NCI-H460 (cell line): ENCODE data around the gene PADI6. TPM values are rescaled to one million over a fixed set of nuclear protein-coding genes. Genes with fewer than 3 reads are reported as not detected.
A peak's percentile ranks its signal among the peaks of the same experiment; 100 is the strongest.
"Not testable (repeated sequence)": the region's sequence is repeated elsewhere in the genome, so short reads cannot be mapped to it uniquely, and the experiment has no call there.

Experiments
- DNase-seq: peaks from one replicate; pipeline ENCODE4 v3.0.0-alpha.2; 2016; ENCODE audit warnings: low read depth; ENCODE audit errors: extremely low read depth
- polyA plus RNA-seq: library from polyadenylated mRNA; depleted of rRNA; stranded (reverse); fragments of >200 nt; gene quantifications from 2 replicates; pipeline ENCODE4 v1.2.3, GENCODE V29; 2014; cell fraction: nucleus; rRNA removed
- total RNA-seq: library from RNA; depleted of rRNA; stranded (reverse); fragments of >200 nt; shearing (Covaris generic); gene quantifications from 2 replicates; pipeline ENCODE4 v1.2.3, GENCODE V29; 2014; rRNA removed

Gene PADI6
- not detected in 2 replicates for total RNA-seq
- not detected in 2 replicates for polyA plus RNA-seq

GRCh38 chr1:17371896-17372295, at the start of gene PADI6:
Gene PADI6, plus strand, starts transcription at chr1:17372196. Its CDS starts 50 bp downstream, at chr1:17372246.
- no peak for DNase-seq

GRCh38 chr1:17328855-17329254, 43.1 kb upstream of the PADI6 start:
- DNase-seq, result no peak

GRCh38 chr1:17329610-17330009, 42.4 kb upstream of the PADI6 start:
- DNase-seq, result no peak

GRCh38 chr1:17330856-17331255, 41.1 kb upstream of the PADI6 start:
- no peak for DNase-seq

GRCh38 chr1:17333081-17333480, 38.9 kb upstream of the PADI6 start:
- no peak for DNase-seq

GRCh38 chr1:17335821-17336710, 35.9 kb upstream of the PADI6 start:
- DNase-seq, result peak; percentile 38

- no peak for DNase-seq
These were observed 33.1 kb upstream of the PADI6 start for GRCh38 chr1:17338706-17339493.

- DNase-seq, result no peak
These were observed 32.5 kb upstream of the PADI6 start for GRCh38 chr1:17339521-17339920.

GRCh38 chr1:17340358-17340757, 31.6 kb upstream of the PADI6 start:
- no peak for DNase-seq

- no peak for DNase-seq
These were observed 30.0 kb upstream of the PADI6 start for GRCh38 chr1:17342014-17342441.

- DNase-seq, result not testable (repeated sequence)
These were observed 26.5 kb upstream of the PADI6 start for GRCh38 chr1:17345506-17345905.

GRCh38 chr1:17346046-17346789, 25.8 kb upstream of the PADI6 start:
- DNase-seq, result no peak

- DNase-seq, result peak; percentile 28
These were observed 24.0 kb upstream of the PADI6 start for GRCh38 chr1:17347769-17348592.

- no peak for DNase-seq
These were observed 23.3 kb upstream of the PADI6 start for GRCh38 chr1:17348593-17349234.

GRCh38 chr1:17350083-17350482, 21.9 kb upstream of the PADI6 start:
- DNase-seq, result no peak

GRCh38 chr1:17350928-17351446, 21.0 kb upstream of the PADI6 start:
- DNase-seq, result no peak

- DNase-seq, result no peak
These were observed 20.2 kb upstream of the PADI6 start for GRCh38 chr1:17351598-17352324.

- DNase-seq, result no peak
These were observed 19.5 kb upstream of the PADI6 start for GRCh38 chr1:17352419-17352909.
